GM20431 (cell line): ENCODE results near the gene NSFL1C.

Source experiments
- in situ Hi-C: fragments of 300-500 bp; cut with MseI, MboI; formaldehyde crosslinking; loops from one replicate; pipeline ENCODE4 v1.15.0; 2020; ENCODE audit warnings: low sequenced_read_pairs; ENCODE audit not compliant: unreplicated experiment

The NSFL1C gene

GRCh38 chr20:1489325-1489724 lies 22.7 kb upstream of the NSFL1C start:
- in situ Hi-C loops = no loop called here

GRCh38 chr20:1486566-1486965 lies 19.9 kb upstream of the NSFL1C start:
- in situ Hi-C loops = no loop called here

- in situ Hi-C loops = no loop called here
Measured at GRCh38 chr20:1484438-1485116, 17.9 kb upstream of the NSFL1C start.

GRCh38 chr20:1479831-1480595 lies 13.4 kb upstream of the NSFL1C start:
- in situ Hi-C loops = no loop called here

GRCh38 chr20:1478566-1478965 lies 11.9 kb upstream of the NSFL1C start:
- in situ Hi-C loops = no loop called here

GRCh38 chr20:1477896-1478490 lies 11.3 kb upstream of the NSFL1C start:
- in situ Hi-C loops = no loop called here

- in situ Hi-C loops = no loop called here
Measured at GRCh38 chr20:1474817-1475603, 8.4 kb upstream of the NSFL1C start.

GRCh38 chr20:1474325-1474724 lies 7.7 kb upstream of the NSFL1C start:
- in situ Hi-C loops = no loop called here

- in situ Hi-C loops = no loop called here
Measured at GRCh38 chr20:1473246-1474220, 6.9 kb upstream of the NSFL1C start.

- in situ Hi-C loops = no loop called here
Measured at GRCh38 chr20:1472556-1473245, 6.1 kb upstream of the NSFL1C start.

- in situ Hi-C loops = no loop called here
Measured at GRCh38 chr20:1471242-1471641, 4.6 kb upstream of the NSFL1C start.

GRCh38 chr20:1469925-1470571 lies 3.4 kb upstream of the NSFL1C start:
- in situ Hi-C loops = no loop called here

GRCh38 chr20:1469306-1469905 lies 2.8 kb upstream of the NSFL1C start:
- in situ Hi-C loops = no loop called here

GRCh38 chr20:1468117-1468624 lies 1.5 kb upstream of the NSFL1C start:
- in situ Hi-C loops = no loop called here

GRCh38 chr20:1467355-1468116 lies 887 bp upstream of the NSFL1C start:
- in situ Hi-C loops = no loop called here

- in situ Hi-C loops = no loop called here
Measured at GRCh38 chr20:1467082-1467354, 369 bp upstream of the NSFL1C start.

- in situ Hi-C loops = no loop called here
Measured at GRCh38 chr20:1465470-1466210, 1.0 kb downstream of the NSFL1C start.
